Neural progenitor cell (in vitro differentiated cells): ENCODE results near the gene OR7A5.

ENCODE experiments used
- CTCF ChIP-seq: fragments of 200-600 bp; sonication (generic); IDR thresholded peaks from 2 replicates; pipeline ENCODE4 v1.5.1; 2017; ENCODE audit warnings: antibody characterized with exemption, mild to moderate bottlenecking
- EZH2 ChIP-seq: fragments of 200-600 bp; sonication (generic); IDR thresholded peaks from 2 replicates; pipeline ENCODE4 v1.6.1; 2017; ENCODE audit warnings: antibody characterized with exemption, mild to moderate bottlenecking, moderate library complexity

GRCh38 chr19:14779151-14779550, 55.8 kb downstream of the OR7A5 start:
- TF ChIP-seq CTCF, result no peak
- TF ChIP-seq EZH2, result no peak
